Measurements from ENCODE around the gene CNTNAP2.

The CNTNAP2 gene

GRCh38 chr7:146690987-146691386 is 574.4 kb downstream of the CNTNAP2 start:
- no peak for DNase-seq (ENCODE audit: low spot score)

GRCh38 chr7:146698995-146699610 is 582.5 kb downstream of the CNTNAP2 start:
- DNase-seq (ENCODE audit: low spot score): no peak

GRCh38 chr7:146700015-146700560 is 583.5 kb downstream of the CNTNAP2 start:
- no peak for DNase-seq (ENCODE audit: low spot score)

- no peak for DNase-seq (ENCODE audit: low spot score)
These were observed 584.6 kb downstream of the CNTNAP2 start for GRCh38 chr7:146701166-146701565.

- no peak for DNase-seq (ENCODE audit: low spot score)
These were observed 586.3 kb downstream of the CNTNAP2 start for GRCh38 chr7:146702898-146703297.

- no peak for DNase-seq (ENCODE audit: low spot score)
These were observed 592.9 kb downstream of the CNTNAP2 start for GRCh38 chr7:146709451-146710027.

- DNase-seq (ENCODE audit: low spot score): no peak
These were observed 596.6 kb downstream of the CNTNAP2 start for GRCh38 chr7:146713205-146713604.

GRCh38 chr7:146713934-146714333 is 597.3 kb downstream of the CNTNAP2 start:
- no peak for DNase-seq (ENCODE audit: low spot score)

- DNase-seq (ENCODE audit: low spot score): no peak
These were observed 603.6 kb downstream of the CNTNAP2 start for GRCh38 chr7:146720195-146720594.

- DNase-seq (ENCODE audit: low spot score): no peak
These were observed 606.4 kb downstream of the CNTNAP2 start for GRCh38 chr7:146722986-146723385.

GRCh38 chr7:146725520-146725919 is 608.9 kb downstream of the CNTNAP2 start:
- no peak for DNase-seq (ENCODE audit: low spot score)

- no peak for DNase-seq (ENCODE audit: low spot score)
These were observed 611.5 kb downstream of the CNTNAP2 start for GRCh38 chr7:146728141-146728540.

GRCh38 chr7:146728611-146729010 is 612.0 kb downstream of the CNTNAP2 start:
- DNase-seq (ENCODE audit: low spot score): no peak

GRCh38 chr7:146731185-146731584 is 614.6 kb downstream of the CNTNAP2 start:
- no peak for DNase-seq (ENCODE audit: low spot score)

GRCh38 chr7:146735992-146736391 is 619.4 kb downstream of the CNTNAP2 start:
- DNase-seq (ENCODE audit: low spot score): no peak

GRCh38 chr7:146736446-146737190 is 620.0 kb downstream of the CNTNAP2 start:
- no peak for DNase-seq (ENCODE audit: low spot score)

GRCh38 chr7:146740039-146740438 is 623.4 kb downstream of the CNTNAP2 start:
- DNase-seq (ENCODE audit: low spot score): no peak

GRCh38 chr7:146741911-146742310 is 625.3 kb downstream of the CNTNAP2 start:
- DNase-seq (ENCODE audit: low spot score): no peak

GRCh38 chr7:146754385-146754784 is 637.8 kb downstream of the CNTNAP2 start:
- no peak for DNase-seq (ENCODE audit: low spot score)

- no peak for DNase-seq (ENCODE audit: low spot score)
These were observed 639.0 kb downstream of the CNTNAP2 start for GRCh38 chr7:146755585-146755984.

GRCh38 chr7:146764458-146764857 is 647.9 kb downstream of the CNTNAP2 start:
- DNase-seq (ENCODE audit: low spot score): no peak

- DNase-seq (ENCODE audit: low spot score): no peak
These were observed 652.4 kb downstream of the CNTNAP2 start for GRCh38 chr7:146768957-146769356.

GRCh38 chr7:146772601-146773000 is 656.0 kb downstream of the CNTNAP2 start:
- peak; percentile 64 for DNase-seq (ENCODE audit: low spot score)

All from HuH-7 (cell line).